Measurements from ENCODE around the gene ARMH1.
A peak's percentile ranks its signal among the peaks of the same experiment; 100 is the strongest.

The ARMH1 gene

DNA sequence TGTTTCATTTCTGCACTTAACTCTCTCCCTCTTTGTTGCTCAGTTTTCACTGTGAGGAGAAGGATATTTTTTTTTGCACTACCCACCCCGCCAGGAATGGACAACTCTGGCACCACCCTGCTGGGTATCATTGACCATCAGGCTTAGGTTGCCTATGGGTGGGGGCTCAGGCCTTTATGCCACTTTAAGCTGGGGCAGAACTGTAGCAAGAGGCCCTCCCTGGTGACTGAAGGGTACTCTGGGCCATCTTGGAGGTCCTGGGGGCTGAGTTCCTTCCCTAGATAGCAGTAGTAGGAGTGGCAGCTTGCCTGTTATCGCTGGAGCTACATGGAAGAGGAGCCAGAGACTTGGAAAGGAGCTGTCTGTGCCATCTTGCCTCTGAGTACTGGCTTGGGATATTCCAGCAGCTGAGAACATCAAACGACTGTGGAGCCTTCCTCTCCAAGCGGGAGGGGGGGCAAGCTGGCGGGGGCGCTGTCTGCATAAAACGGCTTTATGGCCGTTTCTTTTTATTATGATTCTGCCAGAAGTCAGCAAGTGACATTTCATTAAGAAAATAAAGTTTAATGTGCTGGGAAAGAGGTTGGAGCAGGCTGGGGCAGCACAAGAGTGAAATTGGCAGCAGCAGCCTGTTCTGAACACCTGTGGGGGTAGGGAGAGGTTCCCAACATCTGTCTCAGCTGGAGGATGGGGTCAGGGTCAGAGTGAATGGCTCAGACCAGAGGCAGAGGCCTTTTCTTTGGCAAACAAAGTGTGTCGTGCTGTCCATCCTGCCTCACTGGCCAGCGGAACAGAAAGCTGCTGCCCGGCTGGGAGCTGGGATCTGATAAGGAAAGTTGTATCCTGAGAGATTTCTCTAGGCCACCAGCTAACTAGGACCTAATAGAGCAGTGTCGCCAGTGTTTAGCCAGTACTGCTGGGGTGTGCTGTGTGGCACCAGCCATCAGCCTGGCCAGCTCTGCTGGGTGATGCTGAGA is 33.1 kb upstream of the ARMH1 start:
- Mint-ChIP-seq H3K9me3 (no peaks in the 10 kb centered on the region), H3K4me1 (no peaks in the 10 kb centered on the region), H3K27ac (peak overlapping the region; percentile 69 to 80), H3K27me3 (no peaks in the 10 kb centered on the region), H3K4me3 (no peak overlapping the region)
- DNase-seq (no peak), ATAC-seq (no peak)

GRCh38 chr1:44642255-44642654 is 32.3 kb upstream of the ARMH1 start:
- no peaks in the 10 kb centered on the region for H3K4me1 Mint-ChIP-seq
- no peaks in the 10 kb centered on the region for H3K9me3 Mint-ChIP-seq
- H3K27ac Mint-ChIP-seq: peak overlapping the region in 1 of 2 donors; percentile 86

GRCh38 chr1:44642925-44643324 is 31.6 kb upstream of the ARMH1 start:
- ATAC-seq (no peak), DNase-seq (no peak)
- H3K27ac Mint-ChIP-seq: peak overlapping the region in 1 of 2 donors; percentile 36
- no peaks in the 10 kb centered on the region for H3K9me3 Mint-ChIP-seq
- H3K27me3 Mint-ChIP-seq: no peaks in the 10 kb centered on the region
- no peaks in the 10 kb centered on the region for H3K4me1 Mint-ChIP-seq
- no peak overlapping the region for H3K4me3 Mint-ChIP-seq

More at GRCh38 chr1:44642255-44642654, 32.3 kb upstream of the ARMH1 start:
- Mint-ChIP-seq H3K4me3 (no peak overlapping the region), H3K27me3 (no peaks in the 10 kb centered on the region)
- ATAC-seq (no peak), DNase-seq (no peak)

DNA sequence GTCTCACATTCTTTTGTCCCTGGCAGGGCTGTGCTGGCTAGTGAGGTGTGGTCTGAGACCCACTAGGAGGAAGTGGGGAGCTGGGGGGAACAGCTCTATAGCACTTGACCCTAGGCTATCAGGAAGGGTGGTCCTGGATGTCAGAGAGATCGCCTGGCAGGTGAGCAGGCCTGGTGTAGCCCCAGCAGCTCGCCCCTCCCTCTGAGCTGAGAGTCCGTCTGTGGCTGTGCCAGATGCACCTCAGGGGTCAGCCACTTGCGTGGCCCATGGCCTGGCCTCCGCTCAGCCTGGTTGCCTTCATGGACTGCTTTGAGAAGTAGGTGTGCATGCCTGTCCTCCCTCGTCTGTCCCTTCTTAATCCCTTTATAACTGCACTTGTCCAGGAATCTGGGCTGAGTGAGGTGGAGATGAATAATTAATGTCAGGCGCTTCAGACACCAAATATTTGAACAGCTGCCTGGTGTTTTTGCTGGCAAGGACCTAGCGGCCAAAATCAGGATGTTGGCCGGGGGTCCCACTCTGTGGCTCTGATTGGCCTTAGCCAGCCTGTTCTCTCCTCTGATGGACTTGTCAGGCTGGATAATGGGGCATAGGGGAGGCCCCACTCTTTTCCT is 30.7 kb upstream of the ARMH1 start:
- no peak for DNase-seq
- Mint-ChIP-seq H3K9me3 (no peaks in the 10 kb centered on the region), H3K4me3 (no peak overlapping the region), H3K27me3 (no peaks in the 10 kb centered on the region), H3K4me1 (no peaks in the 10 kb centered on the region), H3K27ac (no peak overlapping the region)
- ATAC-seq: no peak

DNA sequence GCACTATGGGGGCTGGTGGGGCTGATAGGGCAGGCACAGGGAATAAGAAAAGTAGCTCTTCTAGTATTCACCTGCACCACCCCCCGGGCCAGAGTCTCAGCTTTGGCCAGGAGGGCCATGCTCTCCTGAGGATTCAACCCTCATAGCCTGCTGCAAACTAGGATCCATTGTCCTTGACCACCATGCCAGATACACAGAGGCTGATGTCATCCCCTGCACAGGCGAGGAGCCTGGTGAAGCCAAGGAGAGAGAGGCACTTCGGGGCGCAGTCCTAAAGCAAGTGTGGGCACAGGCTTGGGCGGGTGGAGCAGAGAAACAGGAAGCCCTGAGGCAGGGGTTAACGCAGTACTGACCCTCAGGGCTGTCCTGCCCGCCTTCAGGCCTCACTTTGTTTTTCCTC is 29.7 kb upstream of the ARMH1 start:
- ATAC-seq: no peak
- H3K27me3 Mint-ChIP-seq: no peaks in the 10 kb centered on the region

GRCh38 chr1:44645476-44646244 is 28.9 kb upstream of the ARMH1 start:
- peak overlapping the region in 1 of 2 donors; percentile 44 for H3K27ac Mint-ChIP-seq
- DNase-seq (no peak), ATAC-seq (no peak)
- H3K9me3 Mint-ChIP-seq: no peaks in the 10 kb centered on the region
- no peak overlapping the region for H3K4me3 Mint-ChIP-seq
- no peaks in the 10 kb centered on the region for H3K4me1 Mint-ChIP-seq
- no peaks in the 10 kb centered on the region for H3K27me3 Mint-ChIP-seq

More for the DNA sequence above, 29.7 kb upstream of the ARMH1 start:
- DNase-seq: no peak
- no peak overlapping the region for H3K4me3 Mint-ChIP-seq
- no peak overlapping the region for H3K27ac Mint-ChIP-seq
- H3K4me1 Mint-ChIP-seq: no peaks in the 10 kb centered on the region
- no peaks in the 10 kb centered on the region for H3K9me3 Mint-ChIP-seq

GRCh38 chr1:44646261-44647110 is 28.0 kb upstream of the ARMH1 start:
- ATAC-seq (peak; percentile 14), DNase-seq (no peak)
- Mint-ChIP-seq H3K27me3 (no peaks in the 10 kb centered on the region), H3K4me1 (no peaks in the 10 kb centered on the region), H3K4me3 (no peak overlapping the region), H3K27ac (peak overlapping the region in 1 of 2 donors; percentile 60), H3K9me3 (no peaks in the 10 kb centered on the region)

DNA sequence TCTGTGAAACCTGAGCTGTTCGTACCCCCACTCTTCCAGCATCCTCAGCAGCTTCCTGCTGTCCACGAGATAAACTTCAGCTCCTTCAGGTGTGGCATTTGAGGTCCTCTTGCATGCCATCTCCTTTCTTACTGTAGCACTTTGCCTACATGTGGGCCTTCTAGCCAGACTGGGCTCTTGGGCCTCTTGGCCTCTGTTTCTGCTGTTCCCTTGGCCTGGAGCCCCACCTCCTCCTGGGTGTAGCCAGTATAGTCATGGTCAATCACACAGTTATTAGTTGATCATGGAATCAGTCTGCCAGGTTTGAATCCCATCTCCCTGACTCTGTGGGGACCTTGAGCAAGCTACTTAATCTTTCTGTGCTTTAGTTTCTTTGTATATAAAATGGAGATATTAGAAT is 26.6 kb upstream of the ARMH1 start:
- Mint-ChIP-seq H3K27ac (no peak overlapping the region), H3K4me1 (no peaks in the 10 kb centered on the region), H3K9me3 (no peaks in the 10 kb centered on the region), H3K4me3 (no peak overlapping the region), H3K27me3 (no peaks in the 10 kb centered on the region)
- ATAC-seq (no peak), DNase-seq (no peak)

GRCh38 chr1:44648529-44649250 is 25.8 kb upstream of the ARMH1 start:
- no peaks in the 10 kb centered on the region for H3K27me3 Mint-ChIP-seq
- no peaks in the 10 kb centered on the region for H3K4me1 Mint-ChIP-seq
- no peak for DNase-seq
- peak overlapping the region in 1 of 2 donors; percentile 96 for H3K27ac Mint-ChIP-seq
- no peak overlapping the region for H3K4me3 Mint-ChIP-seq
- no peak for ATAC-seq
- no peaks in the 10 kb centered on the region for H3K9me3 Mint-ChIP-seq

GRCh38 chr1:44649788-44650158 is 24.7 kb upstream of the ARMH1 start:
- Mint-ChIP-seq H3K4me3 (no peak overlapping the region), H3K27ac (no peak overlapping the region), H3K9me3 (no peaks in the 10 kb centered on the region), H3K4me1 (no peaks in the 10 kb centered on the region), H3K27me3 (no peaks in the 10 kb centered on the region)
- ATAC-seq (no peak), DNase-seq (no peak)

DNA sequence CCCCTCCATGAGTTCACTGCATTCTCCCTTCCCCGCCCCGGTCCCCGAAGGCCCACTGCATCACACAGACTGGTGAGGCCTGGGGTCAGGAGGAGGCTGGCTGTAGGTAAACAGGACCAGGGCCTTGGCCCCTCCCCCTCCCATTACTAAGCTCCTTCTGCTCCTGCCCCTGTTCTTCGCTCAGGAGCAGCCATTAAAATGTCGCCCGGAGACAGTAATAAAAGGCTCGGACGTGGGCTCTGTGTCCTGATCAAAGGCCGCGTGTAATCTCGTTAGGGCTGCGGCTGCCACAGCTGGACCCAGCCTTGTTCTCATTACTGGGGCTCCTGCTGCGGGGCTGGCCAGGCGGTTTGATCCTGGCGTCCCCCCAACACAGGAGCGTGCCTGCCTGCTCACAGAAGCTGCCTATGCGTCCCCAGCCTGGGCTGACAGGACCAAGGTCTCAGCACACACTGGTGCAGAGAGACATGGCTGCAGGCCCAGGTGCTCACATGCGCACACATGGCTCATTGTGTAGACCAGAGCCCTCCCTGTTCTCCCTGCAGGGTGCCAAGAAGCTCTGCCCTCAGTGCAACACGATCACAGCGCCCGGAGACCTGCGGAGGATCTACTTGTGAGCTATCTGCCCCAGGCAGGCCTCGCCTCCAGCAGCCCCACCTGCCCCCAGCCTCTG is 24.2 kb upstream of the ARMH1 start:
- no peak overlapping the region for H3K27ac Mint-ChIP-seq
- no peak overlapping the region for H3K4me3 Mint-ChIP-seq

DNA sequence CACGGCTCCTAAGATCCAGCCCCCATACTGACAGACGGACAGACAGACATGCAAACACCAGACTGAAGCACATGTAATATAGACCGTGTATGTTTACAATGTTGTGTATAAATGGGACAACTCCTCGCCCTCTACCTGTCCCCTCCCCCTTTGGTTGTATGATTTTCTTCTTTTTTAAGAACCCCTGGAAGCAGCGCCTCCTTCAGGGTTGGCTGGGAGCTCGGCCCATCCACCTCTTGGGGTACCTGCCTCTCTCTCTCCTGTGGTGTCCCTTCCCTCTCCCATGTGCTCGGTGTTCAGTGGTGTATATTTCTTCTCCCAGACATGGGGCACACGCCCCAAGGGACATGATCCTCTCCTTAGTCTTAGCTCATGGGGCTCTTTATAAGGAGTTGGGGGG is 23.4 kb upstream of the ARMH1 start:
- ATAC-seq: no peak
- H3K27me3 Mint-ChIP-seq: no peaks in the 10 kb centered on the region
- H3K4me3 Mint-ChIP-seq: no peak overlapping the region
- H3K9me3 Mint-ChIP-seq: no peaks in the 10 kb centered on the region
- no peak for DNase-seq
- H3K4me1 Mint-ChIP-seq: no peaks in the 10 kb centered on the region
- H3K27ac Mint-ChIP-seq: no peak overlapping the region

More for the DNA sequence above, 24.2 kb upstream of the ARMH1 start:
- H3K9me3 Mint-ChIP-seq: no peaks in the 10 kb centered on the region
- H3K27me3 Mint-ChIP-seq: no peaks in the 10 kb centered on the region
- DNase-seq: no peak
- H3K4me1 Mint-ChIP-seq: no peaks in the 10 kb centered on the region
- no peak for ATAC-seq

DNA sequence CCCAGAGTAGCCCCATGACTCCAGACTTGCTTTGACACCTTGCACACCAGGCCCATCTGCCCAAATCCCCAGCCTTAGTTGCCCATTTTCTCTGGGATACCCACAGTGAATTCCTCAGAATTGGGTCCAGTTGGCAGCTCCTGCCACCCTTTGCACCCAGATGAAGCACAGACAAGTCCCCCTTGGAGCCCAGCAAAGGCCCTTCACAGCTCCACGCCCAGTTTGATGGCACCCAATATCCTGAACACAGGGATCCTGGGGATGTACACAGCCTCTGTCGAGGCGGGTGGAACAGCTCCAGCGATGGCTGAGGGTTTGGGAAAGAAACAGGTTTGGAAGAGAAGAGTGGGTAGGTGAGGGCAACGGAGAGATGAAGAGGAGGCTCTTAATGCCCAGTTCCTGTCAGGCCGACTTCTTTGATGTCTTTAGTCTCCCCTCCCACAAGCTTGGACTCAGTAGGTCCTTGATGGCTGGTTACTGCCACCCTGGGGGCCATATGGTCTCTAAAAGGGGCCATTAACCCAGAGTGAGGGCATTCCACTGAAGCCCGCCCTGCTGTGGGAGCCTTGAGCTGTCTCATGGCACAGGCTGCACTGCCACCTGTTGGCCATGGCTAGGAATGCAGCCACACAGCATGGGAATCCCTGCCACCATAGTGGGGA is 21.9 kb upstream of the ARMH1 start:
- H3K27ac Mint-ChIP-seq: no peak overlapping the region

More for the DNA sequence above, 21.9 kb upstream of the ARMH1 start:
- no peak overlapping the region for H3K4me3 Mint-ChIP-seq
- DNase-seq (peak; percentile 68), ATAC-seq (peak; percentile 88)
- H3K4me1 Mint-ChIP-seq: no peaks in the 10 kb centered on the region
- no peaks in the 10 kb centered on the region for H3K27me3 Mint-ChIP-seq
- H3K9me3 Mint-ChIP-seq: no peaks in the 10 kb centered on the region

Measured in stimulated activated naive CD8-positive, alpha-beta T cell treated with anti-CD3 and anti-CD28 coated beads, Interleukin-15, amount 100 ng/mL, for 72 hours (primary cell).